ENCODE results near the gene SCUBE3. TPM values are rescaled to one million over a fixed set of nuclear protein-coding genes. Genes with fewer than 3 reads are reported as not detected.

SCUBE3 gene
- total and polyA plus RNA-seq, 2 experiments from 2014 or later, result 0.39 to 1.1 TPM

DNA sequence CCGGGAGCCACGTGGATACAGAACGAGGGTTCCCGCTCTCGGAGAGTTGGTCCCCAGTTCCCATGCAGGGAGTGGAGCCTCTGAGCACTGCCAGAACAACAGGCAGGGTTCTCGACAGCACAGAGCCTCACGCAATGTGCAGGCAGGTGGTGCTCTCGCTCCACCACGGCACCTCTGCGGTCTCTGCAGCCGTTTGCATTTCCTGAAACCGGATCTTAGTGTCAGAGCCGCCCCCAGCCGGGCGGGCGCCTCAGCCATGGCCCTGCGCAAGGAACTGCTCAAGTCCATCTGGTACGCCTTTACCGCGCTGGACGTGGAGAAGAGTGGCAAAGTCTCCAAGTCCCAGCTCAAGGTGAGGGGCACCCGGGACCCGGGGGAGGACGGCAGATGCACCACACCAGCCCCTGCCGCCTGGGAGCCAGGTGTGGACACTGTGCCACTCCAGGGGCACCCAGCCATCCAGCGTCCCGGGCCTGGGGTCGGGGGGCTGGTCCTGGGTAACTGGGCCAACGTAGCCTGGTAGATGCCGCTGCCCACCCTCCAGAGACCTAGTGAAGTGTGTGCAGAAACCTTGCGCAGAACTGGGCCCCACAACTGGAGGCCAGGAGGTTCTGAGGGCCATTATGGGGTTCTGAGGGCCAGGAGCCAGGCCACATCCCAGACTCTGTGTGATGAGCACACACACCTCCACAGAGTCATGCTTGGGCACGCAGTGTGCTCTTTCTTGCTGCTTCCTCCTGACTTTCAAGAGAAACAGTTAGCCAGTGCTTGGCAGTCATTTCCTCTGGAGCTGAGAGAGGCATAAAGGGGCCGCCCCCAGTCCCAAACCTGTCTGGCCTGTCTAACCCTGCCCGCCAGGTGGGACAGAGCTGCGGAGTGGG, 84.1 kb downstream of the SCUBE3 start, which contains the start of gene DEF6:
TSS of gene DEF6 (plus strand) at position 218 of the 881 bp plus-strand sequence. CDS start at position 257, 39 bp downstream.
- H3K9me2 ChIP-seq (ENCODE audit: insufficient read depth), result no peaks in the 10 kb centered on the region
- no peak for TF ChIP-seq EZH2 (IDR thresholded peaks at IDR 0.05; ENCODE audit: low read depth, unreplicated experiment)
- peak; percentile 71 for TF ChIP-seq ETS1 (IDR thresholded peaks at IDR 0.05)
- TF ChIP-seq, protein P1, sequence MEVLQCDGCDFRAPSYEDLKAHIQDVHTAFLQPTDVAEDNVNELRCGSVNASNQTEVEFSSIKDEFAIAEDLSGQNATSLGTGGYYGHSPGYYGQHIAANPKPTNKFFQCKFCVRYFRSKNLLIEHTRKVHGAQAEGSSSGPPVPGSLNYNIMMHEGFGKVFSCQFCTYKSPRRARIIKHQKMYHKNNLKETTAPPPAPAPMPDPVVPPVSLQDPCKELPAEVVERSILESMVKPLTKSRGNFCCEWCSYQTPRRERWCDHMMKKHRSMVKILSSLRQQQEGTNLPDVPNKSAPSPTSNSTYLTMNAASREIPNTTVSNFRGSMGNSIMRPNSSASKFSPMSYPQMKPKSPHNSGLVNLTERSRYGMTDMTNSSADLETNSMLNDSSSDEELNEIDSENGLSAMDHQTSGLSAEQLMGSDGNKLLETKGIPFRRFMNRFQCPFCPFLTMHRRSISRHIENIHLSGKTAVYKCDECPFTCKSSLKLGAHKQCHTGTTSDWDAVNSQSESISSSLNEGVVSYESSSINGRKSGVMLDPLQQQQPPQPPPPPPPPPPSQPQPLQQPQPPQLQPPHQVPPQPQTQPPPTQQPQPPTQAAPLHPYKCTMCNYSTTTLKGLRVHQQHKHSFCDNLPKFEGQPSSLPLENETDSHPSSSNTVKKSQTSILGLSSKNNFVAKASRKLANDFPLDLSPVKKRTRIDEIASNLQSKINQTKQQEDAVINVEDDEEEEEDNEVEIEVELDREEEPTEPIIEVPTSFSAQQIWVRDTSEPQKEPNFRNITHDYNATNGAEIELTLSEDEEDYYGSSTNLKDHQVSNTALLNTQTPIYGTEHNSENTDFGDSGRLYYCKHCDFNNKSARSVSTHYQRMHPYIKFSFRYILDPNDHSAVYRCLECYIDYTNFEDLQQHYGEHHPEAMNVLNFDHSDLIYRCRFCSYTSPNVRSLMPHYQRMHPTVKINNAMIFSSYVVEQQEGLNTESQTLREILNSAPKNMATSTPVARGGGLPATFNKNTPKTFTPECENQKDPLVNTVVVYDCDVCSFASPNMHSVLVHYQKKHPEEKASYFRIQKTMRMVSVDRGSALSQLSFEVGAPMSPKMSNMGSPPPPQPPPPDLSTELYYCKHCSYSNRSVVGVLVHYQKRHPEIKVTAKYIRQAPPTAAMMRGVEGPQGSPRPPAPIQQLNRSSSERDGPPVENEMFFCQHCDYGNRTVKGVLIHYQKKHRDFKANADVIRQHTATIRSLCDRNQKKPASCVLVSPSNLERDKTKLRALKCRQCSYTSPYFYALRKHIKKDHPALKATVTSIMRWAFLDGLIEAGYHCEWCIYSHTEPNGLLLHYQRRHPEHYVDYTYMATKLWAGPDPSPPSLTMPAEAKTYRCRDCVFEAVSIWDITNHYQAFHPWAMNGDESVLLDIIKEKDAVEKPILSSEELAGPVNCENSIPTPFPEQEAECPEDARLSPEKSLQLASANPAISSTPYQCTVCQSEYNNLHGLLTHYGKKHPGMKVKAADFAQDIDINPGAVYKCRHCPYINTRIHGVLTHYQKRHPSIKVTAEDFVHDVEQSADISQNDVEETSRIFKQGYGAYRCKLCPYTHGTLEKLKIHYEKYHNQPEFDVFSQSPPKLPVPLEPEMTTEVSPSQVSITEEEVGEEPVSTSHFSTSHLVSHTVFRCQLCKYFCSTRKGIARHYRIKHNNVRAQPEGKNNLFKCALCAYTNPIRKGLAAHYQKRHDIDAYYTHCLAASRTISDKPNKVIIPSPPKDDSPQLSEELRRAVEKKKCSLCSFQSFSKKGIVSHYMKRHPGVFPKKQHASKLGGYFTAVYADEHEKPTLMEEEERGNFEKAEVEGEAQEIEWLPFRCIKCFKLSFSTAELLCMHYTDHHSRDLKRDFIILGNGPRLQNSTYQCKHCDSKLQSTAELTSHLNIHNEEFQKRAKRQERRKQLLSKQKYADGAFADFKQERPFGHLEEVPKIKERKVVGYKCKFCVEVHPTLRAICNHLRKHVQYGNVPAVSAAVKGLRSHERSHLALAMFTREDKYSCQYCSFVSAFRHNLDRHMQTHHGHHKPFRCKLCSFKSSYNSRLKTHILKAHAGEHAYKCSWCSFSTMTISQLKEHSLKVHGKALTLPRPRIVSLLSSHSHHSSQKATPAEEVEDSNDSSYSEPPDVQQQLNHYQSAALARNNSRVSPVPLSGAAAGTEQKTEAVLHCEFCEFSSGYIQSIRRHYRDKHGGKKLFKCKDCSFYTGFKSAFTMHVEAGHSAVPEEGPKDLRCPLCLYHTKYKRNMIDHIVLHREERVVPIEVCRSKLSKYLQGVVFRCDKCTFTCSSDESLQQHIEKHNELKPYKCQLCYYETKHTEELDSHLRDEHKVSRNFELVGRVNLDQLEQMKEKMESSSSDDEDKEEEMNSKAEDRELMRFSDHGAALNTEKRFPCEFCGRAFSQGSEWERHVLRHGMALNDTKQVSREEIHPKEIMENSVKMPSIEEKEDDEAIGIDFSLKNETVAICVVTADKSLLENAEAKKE (CRISPR knock-in tag; IDR thresholded peaks at IDR 0.05), result no peak
- peak; percentile 72 to 99 for TF ChIP-seq CTCF (conservative IDR thresholded peaks at IDR 0.05; ENCODE audit: low read depth in 2 of 2)
- TF ChIP-seq CREB1 (CRISPR knock-in tag; IDR thresholded peaks at IDR 0.05; ENCODE audit: low read depth), result no peak
- peak; percentile 49 for TF ChIP-seq POLR2AphosphoS5 (IDR thresholded peaks at IDR 0.05; ENCODE audit: low read depth)
- H3K79me2 ChIP-seq (replicated peaks; ENCODE audit: insufficient read depth), result no peaks in the 10 kb centered on the region
- H3K4me3 ChIP-seq, result peak within 1 kb of the TSS; percentile 50; the same call in 1 of the 2 replicates
- H3K9me3 Mint-ChIP-seq, result no peaks in the 10 kb centered on the region
- no peaks in the 10 kb centered on the region for H4K20me1 ChIP-seq (replicated peaks; ENCODE audit: insufficient read depth)
- no peaks in the 10 kb centered on the region for H3K27me3 ChIP-seq (ENCODE audit: insufficient read depth)
- peaks cover 31% of the 10 kb centered on the region for H3K4me1 Mint-ChIP-seq
- H3K27me3 Mint-ChIP-seq (ENCODE audit: insufficient read depth, low read depth, poor library complexity), result peaks cover 11% of the 10 kb centered on the region
- peaks cover 14% of the 10 kb centered on the region for H3K36me3 Mint-ChIP-seq (ENCODE audit: low read depth)
- peaks cover 24% of the 10 kb centered on the region for H3K4me1 ChIP-seq (ENCODE audit: insufficient read depth)
- ATAC-seq (peak; percentile 94), DNase-seq (ENCODE audit: low spot score) (peak; percentile 94)
- peak within 1 kb of the TSS; percentile 98; the same call in 1 of the 2 replicates for H2AFZ ChIP-seq
- no peaks in the 10 kb centered on the region; the same call in 1 of the 2 replicates for H3K36me3 ChIP-seq (ENCODE audit: insufficient read depth)
- peak within 1 kb of the TSS; percentile 27; the same call in 2 of the 3 replicates for H3K4me3 Mint-ChIP-seq
- peak within 1 kb of the TSS; percentile 76; the same call in 1 of the 2 replicates for H3K27ac ChIP-seq (ENCODE audit: low read depth)
- peak within 1 kb of the TSS; percentile 78 for H3K4me2 ChIP-seq
- no peaks in the 10 kb centered on the region for H3F3A ChIP-seq (replicated peaks; ENCODE audit: low read depth)
- H3K27ac Mint-ChIP-seq, result no peak within 1 kb of the TSS

Data from GM23338 (cell line).